Measurements from ENCODE around the gene RAD54L. TPM values are rescaled to one million over a fixed set of nuclear protein-coding genes. Genes with fewer than 3 reads are reported as not detected.

Gene RAD54L
- total RNA-seq, 4 donors from 2014 or later: 9.2 TPM; not detected in 3

DNA sequence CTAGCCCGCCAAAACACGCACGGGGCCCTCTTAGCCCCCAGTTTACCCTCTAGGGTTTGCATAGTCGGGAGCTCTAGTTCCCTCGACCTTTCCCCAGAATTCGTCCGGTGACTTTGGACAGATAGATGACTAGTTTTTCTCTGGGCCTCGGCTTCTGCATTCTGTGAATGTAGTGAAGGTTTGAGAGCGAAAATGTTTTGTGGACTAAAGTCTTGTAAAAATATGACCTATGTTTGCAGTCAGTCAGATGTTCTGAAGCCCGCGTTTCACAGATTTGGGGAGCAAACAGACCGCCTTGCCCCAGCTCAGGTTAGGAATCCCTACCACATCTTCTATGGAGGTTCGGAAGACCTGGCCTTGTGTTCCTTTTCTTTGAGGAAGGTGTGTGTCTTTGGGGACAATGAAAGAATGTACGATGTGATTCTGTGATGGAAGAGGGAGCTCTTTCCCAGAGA lies 56.3 kb downstream of the RAD54L start:
- no peak for ATAC-seq
- TF ChIP-seq CTCF (IDR thresholded peaks at IDR 0.05) (no peak), POLR2AphosphoS5 (IDR thresholded peaks at IDR 0.05) (no peak), POLR2A (IDR thresholded peaks at IDR 0.05) (no peak), EP300 (IDR thresholded peaks at IDR 0.05) (no peak)
- H3K9me3 ChIP-seq: no peaks in the 10 kb centered on the region
- no peaks in the 10 kb centered on the region for H3K27me3 ChIP-seq
- peak overlapping the region; percentile 89 to 99 (median 98) for H3K27ac ChIP-seq
- H3K4me3 ChIP-seq: peak overlapping the region; percentile 67 to 90
- no peaks in the 10 kb centered on the region for H3K36me3 ChIP-seq
- WGBS, 2 donors (ENCODE audit: low coverage in 1 of 2): 0% methylated on average over 3 to 10 of the region's 14 CpGs
- H3K4me1 ChIP-seq: peaks cover 0 to 79% (median 30%) of the 10 kb centered on the region in 3 donors

GRCh38 chr1:46306159-46306530 lies 58.6 kb downstream of the RAD54L start:
- no peak overlapping the region for H3K27ac ChIP-seq
- peaks cover 0 to 58% (median 14%) of the 10 kb centered on the region in 3 donors for H3K4me1 ChIP-seq
- H3K4me3 ChIP-seq: no peak overlapping the region
- no peak for TF ChIP-seq EP300 (IDR thresholded peaks at IDR 0.05)
- no peak for TF ChIP-seq POLR2AphosphoS5 (IDR thresholded peaks at IDR 0.05)
- no peak for TF ChIP-seq POLR2A (IDR thresholded peaks at IDR 0.05)
- TF ChIP-seq CTCF (IDR thresholded peaks at IDR 0.05): no peak
- no peaks in the 10 kb centered on the region for H3K27me3 ChIP-seq
- H3K9me3 ChIP-seq: no peaks in the 10 kb centered on the region
- no peak for ATAC-seq
- 78 to 93% methylated on average over 4 to 8 of the region's 8 CpGs for WGBS, 2 donors (ENCODE audit: low coverage in 1 of 2)
- H3K36me3 ChIP-seq: peaks cover 4 to 22% of the 10 kb centered on the region in 2 donors

DNA sequence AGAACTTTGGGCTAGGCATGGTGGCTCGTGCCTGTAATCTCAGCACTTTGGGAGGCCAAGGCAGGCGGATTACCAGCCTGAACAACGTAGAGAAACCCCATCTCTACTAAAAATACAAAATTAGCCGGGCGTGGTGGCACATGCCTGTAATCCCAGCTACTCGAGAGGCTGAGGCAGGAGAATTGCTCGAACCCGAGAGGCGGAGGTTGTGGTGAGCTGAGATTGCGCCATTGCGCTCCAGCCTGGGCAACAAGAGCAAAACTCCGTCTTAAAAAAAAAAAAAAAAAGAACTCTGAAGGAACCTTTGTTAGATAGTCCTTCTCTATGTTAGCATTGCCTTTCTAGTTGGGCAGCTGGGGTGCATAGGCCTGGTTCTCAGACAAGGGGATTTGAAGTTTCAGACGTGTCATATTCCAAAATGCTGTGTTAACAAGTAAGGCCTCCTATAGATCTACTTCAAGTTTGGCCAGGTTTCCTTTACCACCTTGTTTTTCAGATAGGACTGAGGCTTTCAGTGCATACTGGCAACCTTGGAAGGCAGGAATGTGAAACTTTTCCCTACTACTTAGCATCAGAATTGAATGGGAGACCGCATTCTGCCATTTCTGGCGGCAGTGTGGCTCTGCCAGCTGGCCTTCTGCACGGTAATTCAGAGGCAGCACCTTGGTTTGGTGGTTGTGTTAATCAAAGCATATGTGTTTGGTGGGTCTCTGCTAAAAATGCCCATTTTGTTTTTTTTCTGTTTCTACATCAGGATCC lies 62.0 kb downstream of the RAD54L start:
- H3K36me3 ChIP-seq: peaks cover 4 to 56% of the 10 kb centered on the region in 2 donors
- peaks cover 0 to 44% (median 4%) of the 10 kb centered on the region in 3 donors for H3K4me1 ChIP-seq
- TF ChIP-seq POLR2A (IDR thresholded peaks at IDR 0.05) (no peak), POLR2AphosphoS5 (IDR thresholded peaks at IDR 0.05) (no peak), EP300 (IDR thresholded peaks at IDR 0.05) (no peak), CTCF (IDR thresholded peaks at IDR 0.05) (no peak)
- H3K27me3 ChIP-seq: no peaks in the 10 kb centered on the region
- 81 to 87% methylated on average over 5 to 10 of the region's 16 CpGs for WGBS, 2 donors (ENCODE audit: low coverage in 1 of 2)
- H3K4me3 ChIP-seq: no peak overlapping the region
- no peak overlapping the region for H3K27ac ChIP-seq
- no peaks in the 10 kb centered on the region for H3K9me3 ChIP-seq
- no peak for ATAC-seq

DNA sequence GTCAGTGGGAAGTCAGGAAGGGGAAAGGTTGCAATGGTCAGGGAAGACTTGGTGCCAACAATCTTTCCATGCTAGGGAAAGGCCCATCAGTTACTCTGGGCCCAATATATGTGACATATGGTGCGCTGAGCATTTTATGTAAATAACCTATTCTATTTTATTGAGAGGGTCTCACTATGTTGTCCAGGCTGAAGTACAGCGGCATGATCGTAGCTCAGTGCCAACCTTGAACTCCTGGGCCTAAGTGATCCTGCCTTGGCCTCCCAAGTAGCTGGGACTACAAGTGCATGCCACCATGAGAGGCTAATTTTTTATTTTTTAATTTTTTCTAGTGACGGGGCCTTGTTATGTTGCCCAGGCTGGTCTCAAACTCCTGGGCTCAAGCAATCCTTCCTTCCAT lies 62.8 kb downstream of the RAD54L start:
- 93 to 97% methylated on average over 2 to 4 of the region's 4 CpGs for WGBS, 2 donors (ENCODE audit: low coverage in 1 of 2)
- no peak for TF ChIP-seq POLR2A (IDR thresholded peaks at IDR 0.05)
- no peak for TF ChIP-seq POLR2AphosphoS5 (IDR thresholded peaks at IDR 0.05)
- peaks cover 4 to 63% of the 10 kb centered on the region in 2 donors for H3K36me3 ChIP-seq
- no peak overlapping the region for H3K4me3 ChIP-seq
- H3K27me3 ChIP-seq: no peaks in the 10 kb centered on the region
- no peak overlapping the region for H3K27ac ChIP-seq
- ATAC-seq: no peak
- peaks cover 0 to 37% (median 0%) of the 10 kb centered on the region in 3 donors for H3K4me1 ChIP-seq
- H3K9me3 ChIP-seq: no peaks in the 10 kb centered on the region

DNA sequence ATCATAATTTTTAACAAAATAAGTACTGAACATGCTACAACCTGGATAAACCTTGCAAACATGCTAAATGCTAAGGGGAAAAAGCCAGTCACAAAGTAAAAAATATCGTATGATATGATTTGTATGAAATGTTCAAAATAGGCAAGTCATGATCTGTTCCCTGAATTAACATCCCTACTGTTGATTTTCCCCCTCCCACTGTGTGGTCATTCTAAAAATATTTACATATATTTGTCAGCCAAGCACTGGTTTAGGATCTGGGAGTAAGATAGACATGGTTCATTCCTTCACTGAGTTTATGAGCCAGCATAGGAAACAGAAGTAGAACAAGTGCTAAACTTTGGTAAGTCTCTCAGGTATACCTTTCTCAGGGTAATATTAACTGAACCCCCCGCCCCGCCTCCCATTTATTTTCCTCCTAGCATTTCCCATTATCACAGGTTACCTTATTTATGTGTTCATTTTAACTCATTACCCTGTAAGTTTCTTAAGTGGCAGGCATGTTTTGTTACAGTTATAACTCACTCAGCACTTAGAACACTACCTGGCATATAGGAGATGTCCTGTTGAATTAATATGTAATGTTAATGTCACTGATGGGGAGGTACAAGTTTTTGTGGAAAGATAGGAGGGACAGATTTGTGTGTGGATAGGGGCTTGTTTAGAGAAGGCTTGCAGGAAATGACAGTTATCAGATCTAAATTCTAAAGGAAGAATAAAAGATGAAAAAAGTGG lies 68.3 kb downstream of the RAD54L start:
- Histone ChIP-seq H3K9me3 (no peaks in the 10 kb centered on the region), H3K4me3 (no peak overlapping the region), H3K4me1 (no peaks in the 10 kb centered on the region), H3K27me3 (no peaks in the 10 kb centered on the region), H3K27ac (no peak overlapping the region), H3K36me3 (peaks cover 0 to 82% of the 10 kb centered on the region in 2 donors)
- no peak for ATAC-seq
- no peak for TF ChIP-seq EP300 (IDR thresholded peaks at IDR 0.05)
- no peak for TF ChIP-seq CTCF (IDR thresholded peaks at IDR 0.05)
- no peak for TF ChIP-seq POLR2AphosphoS5 (IDR thresholded peaks at IDR 0.05)
- TF ChIP-seq POLR2A (IDR thresholded peaks at IDR 0.05): no peak
- 81 to 82% methylated on average over 3 of the region's 3 CpGs for WGBS, 2 donors (ENCODE audit: low coverage in 1 of 2)
